GM23338 (cell line): ENCODE data around the gene NSRP1. TPM values are rescaled to one million over a fixed set of nuclear protein-coding genes. Genes with fewer than 3 reads are reported as not detected.

Experiments
- ATAC-seq: fragments of 200-7000 bp; cut with Tn5 transposase; 3 replicates; pipeline ENCODE4 v1.9.1; 2020
- DNase-seq: peaks from one replicate; pipeline ENCODE4 v3.0.0-alpha.2; 2015; ENCODE audit warnings: low spot score
- H2AFZ ChIP-seq: fragments of 200-600 bp; sonication (generic); 2 replicates; pipeline ENCODE4 v1.8.0; 2016; ENCODE audit warnings: antibody characterized with exemption, mild to moderate bottlenecking, moderate library complexity
- H3F3A ChIP-seq: fragments of 200-600 bp; sonication (generic); replicated peaks from 2 replicates; pipeline ENCODE4 v1.8.0; 2017; ENCODE audit warnings: antibody characterized with exemption, mixed run types, low read depth
- H3K27ac ChIP-seq: fragments of 200-600 bp; sonication (generic); 2 replicates; pipeline ENCODE4 v1.6.1; 2016; ENCODE audit warnings: low read depth
- H3K27me3 ChIP-seq: fragments of 200-600 bp; sonication (generic); 2 replicates; pipeline ENCODE4 v1.8.0; 2016; ENCODE audit warnings: mild to moderate bottlenecking, mixed run types, moderate library complexity; ENCODE audit not compliant: insufficient read depth
- H3K36me3 ChIP-seq: fragments of 200-600 bp; sonication (generic); 2 replicates; pipeline ENCODE4 v1.8.0; 2016; ENCODE audit warnings: mild to moderate bottlenecking; ENCODE audit not compliant: insufficient read depth
- H3K4me1 ChIP-seq: fragments of 200-600 bp; sonication (generic); 2 replicates; pipeline ENCODE4 v1.8.0; 2016; ENCODE audit warnings: mild to moderate bottlenecking, moderate library complexity; ENCODE audit not compliant: insufficient read depth
- H3K4me2 ChIP-seq: fragments of 200-600 bp; sonication (generic); 2 replicates; pipeline ENCODE4 v1.7.1; 2017; ENCODE audit warnings: mixed run types
- H3K4me3 ChIP-seq: fragments of 200-600 bp; sonication (generic); 2 replicates; pipeline ENCODE4 v1.6.1; 2016; ENCODE audit warnings: mixed run types
- H3K79me2 ChIP-seq: fragments of 200-600 bp; sonication (generic); replicated peaks from 2 replicates; pipeline ENCODE4 v1.8.0; 2017; ENCODE audit warnings: mild to moderate bottlenecking; ENCODE audit not compliant: insufficient read depth
- H3K9me2 ChIP-seq: fragments of 200-600 bp; sonication (generic); 2 replicates; pipeline ENCODE4 v1.8.0; 2017; ENCODE audit not compliant: insufficient read depth
- H4K20me1 ChIP-seq: fragments of 200-600 bp; sonication (generic); replicated peaks from 2 replicates; pipeline ENCODE4 v1.8.0; 2017; ENCODE audit warnings: mild to moderate bottlenecking; ENCODE audit not compliant: insufficient read depth
- H3K27ac Mint-ChIP-seq: 2 replicates; pipeline ENCODE4 v1.8.0; 2020; ENCODE audit warnings: inconsistent platforms, mild to moderate bottlenecking, moderate library complexity, mixed read lengths
- H3K27me3 Mint-ChIP-seq: 3 replicates; pipeline ENCODE4 v1.8.0; 2022; ENCODE audit warnings: low read depth, mild to moderate bottlenecking, moderate library complexity, mixed read lengths, inconsistent platforms; ENCODE audit not compliant: insufficient read depth, poor library complexity
- H3K36me3 Mint-ChIP-seq: 3 replicates; pipeline ENCODE4 v1.8.0; 2021; ENCODE audit warnings: low read depth, mild to moderate bottlenecking, inconsistent platforms, moderate library complexity, mixed read lengths
- H3K4me1 Mint-ChIP-seq: 3 replicates; pipeline ENCODE4 v1.8.0; 2020; ENCODE audit warnings: mild to moderate bottlenecking, inconsistent platforms, mixed read lengths
- H3K4me3 Mint-ChIP-seq: 3 replicates; pipeline ENCODE4 v1.8.0; 2021; ENCODE audit warnings: moderate library complexity, mild to moderate bottlenecking, inconsistent platforms, mixed read lengths
- H3K9me3 Mint-ChIP-seq: 3 replicates; pipeline ENCODE4 v1.8.0; 2020; ENCODE audit warnings: moderate library complexity, mild to moderate bottlenecking, inconsistent platforms, mixed read lengths
- CREB1 ChIP-seq: fragments of 250-450 bp; sonication (Bioruptor Pico); IDR thresholded peaks from 2 replicates; pipeline ENCODE4 v1.5.0; 2020; ENCODE audit warnings: low read depth, mild to moderate bottlenecking, moderate library complexity
- EZH2 ChIP-seq: fragments of 200-600 bp; sonication (generic); IDR thresholded peaks from one replicate; pipeline ENCODE4 v1.8.0; 2017; ENCODE audit warnings: antibody characterized with exemption, mild to moderate bottlenecking, low read depth; ENCODE audit not compliant: unreplicated experiment
- EZH2phosphoT487 ChIP-seq: fragments of 200-600 bp; sonication (generic); IDR thresholded peaks from one replicate; pipeline ENCODE4 v1.8.1; 2018; ENCODE audit warnings: antibody characterized with exemption; ENCODE audit not compliant: unreplicated experiment
- NANOG ChIP-seq: IDR thresholded peaks from 2 replicates; pipeline ENCODE4 v1.6.1; 2016; ENCODE audit warnings: antibody characterized with exemption, borderline replicate concordance
- STAT1 ChIP-seq: IDR thresholded peaks from one replicate; pipeline ENCODE4 v1.6.1; 2016; ENCODE audit warnings: antibody characterized with exemption; ENCODE audit not compliant: unreplicated experiment
- ZNF331 ChIP-seq: fragments of 250-450 bp; sonication (Bioruptor Pico); IDR thresholded peaks from 2 replicates; pipeline ENCODE4 v1.5.0; 2020; ENCODE audit warnings: low read depth, mild to moderate bottlenecking, moderate library complexity
- polyA plus RNA-seq: library from polyadenylated mRNA; unstranded; fragments of >200 nt; fragmentation: Nextera tagmentation; extraction: Ambion mirVana; gene quantifications from 2 replicates; pipeline ENCODE4 v1.2.1, GENCODE V29; 2016
- total RNA-seq: library from RNA; depleted of rRNA; stranded (reverse); fragments of >200 nt; shearing (Covaris generic); gene quantifications from 2 replicates; pipeline ENCODE4 v1.2.3, GENCODE V29; 2014
- TF ChIP-seq, protein P1 (sequence below), 2 experiments: fragments of 200-600 bp in 1 of 2; sonication (generic) in 1 of 2; conservative IDR thresholded peaks; 2 replicates each; pipeline versions ENCODE4 v1.5.1 to v1.6.1; 2016 to 2017; ENCODE audit warnings: antibody characterized with exemption in 2 of 2, low read depth in 2 of 2, mild to moderate bottlenecking in 2 of 2, moderate library complexity in 1 of 2
- TF ChIP-seq, protein P2 (sequence below): fragments of 250-450 bp; sonication (Bioruptor Pico); IDR thresholded peaks from 2 replicates; pipeline ENCODE4 v1.5.0; 2020; ENCODE audit warnings: mild to moderate bottlenecking, moderate library complexity

Gene NSRP1
- total and polyA plus RNA-seq, 2 experiments from 2014 or later: 15.7 to 110 TPM

DNA sequence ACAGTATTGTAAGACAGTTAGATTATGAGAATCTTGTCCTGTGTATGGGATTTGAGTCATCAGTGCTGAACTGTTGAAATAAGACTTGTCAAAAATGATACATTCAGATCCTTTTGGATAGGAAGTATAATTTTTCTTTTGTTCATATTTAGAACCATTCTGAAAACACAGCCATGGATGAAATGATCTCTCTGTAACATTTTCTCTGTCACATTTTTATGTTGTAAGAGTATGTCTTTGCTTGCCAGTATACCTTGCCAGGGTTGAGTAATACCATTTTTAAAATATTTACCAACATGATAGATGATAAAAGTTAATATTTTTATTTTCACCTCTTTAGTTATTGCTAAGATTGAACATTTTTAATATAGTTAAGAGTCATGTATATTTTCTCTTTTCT is 45.0 kb downstream of the NSRP1 start:
- H3K79me2 ChIP-seq: peaks cover 79% of the 10 kb centered on the region
- Mint-ChIP-seq H3K36me3 (peaks cover 27% of the 10 kb centered on the region; the same call in 2 of the 3 replicates), H3K27ac (no peak overlapping the region), H3K9me3 (no peaks in the 10 kb centered on the region; the same call in 2 of the 3 replicates), H3K4me1 (no peaks in the 10 kb centered on the region), H3K27me3 (peaks cover 1% of the 10 kb centered on the region), H3K4me3 (no peak overlapping the region)
- peaks cover 11% of the 10 kb centered on the region for H4K20me1 ChIP-seq
- no peaks in the 10 kb centered on the region for H3K36me3 ChIP-seq
- H3F3A ChIP-seq: no peaks in the 10 kb centered on the region
- TF ChIP-seq ZNF331 (CRISPR knock-in tag) (no peak), EZH2phosphoT487 (no peak), STAT1 (no peak), NANOG (no peak), CREB1 (CRISPR knock-in tag) (no peak), EZH2 (no peak)
- TF ChIP-seq, protein P1, sequence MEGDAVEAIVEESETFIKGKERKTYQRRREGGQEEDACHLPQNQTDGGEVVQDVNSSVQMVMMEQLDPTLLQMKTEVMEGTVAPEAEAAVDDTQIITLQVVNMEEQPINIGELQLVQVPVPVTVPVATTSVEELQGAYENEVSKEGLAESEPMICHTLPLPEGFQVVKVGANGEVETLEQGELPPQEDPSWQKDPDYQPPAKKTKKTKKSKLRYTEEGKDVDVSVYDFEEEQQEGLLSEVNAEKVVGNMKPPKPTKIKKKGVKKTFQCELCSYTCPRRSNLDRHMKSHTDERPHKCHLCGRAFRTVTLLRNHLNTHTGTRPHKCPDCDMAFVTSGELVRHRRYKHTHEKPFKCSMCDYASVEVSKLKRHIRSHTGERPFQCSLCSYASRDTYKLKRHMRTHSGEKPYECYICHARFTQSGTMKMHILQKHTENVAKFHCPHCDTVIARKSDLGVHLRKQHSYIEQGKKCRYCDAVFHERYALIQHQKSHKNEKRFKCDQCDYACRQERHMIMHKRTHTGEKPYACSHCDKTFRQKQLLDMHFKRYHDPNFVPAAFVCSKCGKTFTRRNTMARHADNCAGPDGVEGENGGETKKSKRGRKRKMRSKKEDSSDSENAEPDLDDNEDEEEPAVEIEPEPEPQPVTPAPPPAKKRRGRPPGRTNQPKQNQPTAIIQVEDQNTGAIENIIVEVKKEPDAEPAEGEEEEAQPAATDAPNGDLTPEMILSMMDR (conservative IDR thresholded peaks at IDR 0.05; ENCODE audit: low read depth in 2 of 2): no peak
- TF ChIP-seq, protein P2, sequence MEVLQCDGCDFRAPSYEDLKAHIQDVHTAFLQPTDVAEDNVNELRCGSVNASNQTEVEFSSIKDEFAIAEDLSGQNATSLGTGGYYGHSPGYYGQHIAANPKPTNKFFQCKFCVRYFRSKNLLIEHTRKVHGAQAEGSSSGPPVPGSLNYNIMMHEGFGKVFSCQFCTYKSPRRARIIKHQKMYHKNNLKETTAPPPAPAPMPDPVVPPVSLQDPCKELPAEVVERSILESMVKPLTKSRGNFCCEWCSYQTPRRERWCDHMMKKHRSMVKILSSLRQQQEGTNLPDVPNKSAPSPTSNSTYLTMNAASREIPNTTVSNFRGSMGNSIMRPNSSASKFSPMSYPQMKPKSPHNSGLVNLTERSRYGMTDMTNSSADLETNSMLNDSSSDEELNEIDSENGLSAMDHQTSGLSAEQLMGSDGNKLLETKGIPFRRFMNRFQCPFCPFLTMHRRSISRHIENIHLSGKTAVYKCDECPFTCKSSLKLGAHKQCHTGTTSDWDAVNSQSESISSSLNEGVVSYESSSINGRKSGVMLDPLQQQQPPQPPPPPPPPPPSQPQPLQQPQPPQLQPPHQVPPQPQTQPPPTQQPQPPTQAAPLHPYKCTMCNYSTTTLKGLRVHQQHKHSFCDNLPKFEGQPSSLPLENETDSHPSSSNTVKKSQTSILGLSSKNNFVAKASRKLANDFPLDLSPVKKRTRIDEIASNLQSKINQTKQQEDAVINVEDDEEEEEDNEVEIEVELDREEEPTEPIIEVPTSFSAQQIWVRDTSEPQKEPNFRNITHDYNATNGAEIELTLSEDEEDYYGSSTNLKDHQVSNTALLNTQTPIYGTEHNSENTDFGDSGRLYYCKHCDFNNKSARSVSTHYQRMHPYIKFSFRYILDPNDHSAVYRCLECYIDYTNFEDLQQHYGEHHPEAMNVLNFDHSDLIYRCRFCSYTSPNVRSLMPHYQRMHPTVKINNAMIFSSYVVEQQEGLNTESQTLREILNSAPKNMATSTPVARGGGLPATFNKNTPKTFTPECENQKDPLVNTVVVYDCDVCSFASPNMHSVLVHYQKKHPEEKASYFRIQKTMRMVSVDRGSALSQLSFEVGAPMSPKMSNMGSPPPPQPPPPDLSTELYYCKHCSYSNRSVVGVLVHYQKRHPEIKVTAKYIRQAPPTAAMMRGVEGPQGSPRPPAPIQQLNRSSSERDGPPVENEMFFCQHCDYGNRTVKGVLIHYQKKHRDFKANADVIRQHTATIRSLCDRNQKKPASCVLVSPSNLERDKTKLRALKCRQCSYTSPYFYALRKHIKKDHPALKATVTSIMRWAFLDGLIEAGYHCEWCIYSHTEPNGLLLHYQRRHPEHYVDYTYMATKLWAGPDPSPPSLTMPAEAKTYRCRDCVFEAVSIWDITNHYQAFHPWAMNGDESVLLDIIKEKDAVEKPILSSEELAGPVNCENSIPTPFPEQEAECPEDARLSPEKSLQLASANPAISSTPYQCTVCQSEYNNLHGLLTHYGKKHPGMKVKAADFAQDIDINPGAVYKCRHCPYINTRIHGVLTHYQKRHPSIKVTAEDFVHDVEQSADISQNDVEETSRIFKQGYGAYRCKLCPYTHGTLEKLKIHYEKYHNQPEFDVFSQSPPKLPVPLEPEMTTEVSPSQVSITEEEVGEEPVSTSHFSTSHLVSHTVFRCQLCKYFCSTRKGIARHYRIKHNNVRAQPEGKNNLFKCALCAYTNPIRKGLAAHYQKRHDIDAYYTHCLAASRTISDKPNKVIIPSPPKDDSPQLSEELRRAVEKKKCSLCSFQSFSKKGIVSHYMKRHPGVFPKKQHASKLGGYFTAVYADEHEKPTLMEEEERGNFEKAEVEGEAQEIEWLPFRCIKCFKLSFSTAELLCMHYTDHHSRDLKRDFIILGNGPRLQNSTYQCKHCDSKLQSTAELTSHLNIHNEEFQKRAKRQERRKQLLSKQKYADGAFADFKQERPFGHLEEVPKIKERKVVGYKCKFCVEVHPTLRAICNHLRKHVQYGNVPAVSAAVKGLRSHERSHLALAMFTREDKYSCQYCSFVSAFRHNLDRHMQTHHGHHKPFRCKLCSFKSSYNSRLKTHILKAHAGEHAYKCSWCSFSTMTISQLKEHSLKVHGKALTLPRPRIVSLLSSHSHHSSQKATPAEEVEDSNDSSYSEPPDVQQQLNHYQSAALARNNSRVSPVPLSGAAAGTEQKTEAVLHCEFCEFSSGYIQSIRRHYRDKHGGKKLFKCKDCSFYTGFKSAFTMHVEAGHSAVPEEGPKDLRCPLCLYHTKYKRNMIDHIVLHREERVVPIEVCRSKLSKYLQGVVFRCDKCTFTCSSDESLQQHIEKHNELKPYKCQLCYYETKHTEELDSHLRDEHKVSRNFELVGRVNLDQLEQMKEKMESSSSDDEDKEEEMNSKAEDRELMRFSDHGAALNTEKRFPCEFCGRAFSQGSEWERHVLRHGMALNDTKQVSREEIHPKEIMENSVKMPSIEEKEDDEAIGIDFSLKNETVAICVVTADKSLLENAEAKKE (CRISPR knock-in tag): no peak
- H3K4me2 ChIP-seq: no peak overlapping the region
- no peak for DNase-seq
- ATAC-seq: no peak
- no peaks in the 10 kb centered on the region for H3K27me3 ChIP-seq
- H2AFZ ChIP-seq: no peak overlapping the region
- no peak overlapping the region for H3K4me3 ChIP-seq
- no peaks in the 10 kb centered on the region for H3K9me2 ChIP-seq
- no peaks in the 10 kb centered on the region for H3K4me1 ChIP-seq
- no peak overlapping the region for H3K27ac ChIP-seq
